ENCODE measurements around the gene PITPNM3.

- no peak for TF ChIP-seq CTCF (IDR thresholded peaks at IDR 0.05)
- no peak for TF ChIP-seq POLR2A (IDR thresholded peaks at IDR 0.05)
These were observed 93.7 kb downstream of the PITPNM3 start for GRCh38 chr17:6462692-6463091.
